Endothelial cell of umbilical vein (primary cell): ENCODE measurements around the gene ADAM10. TPM values are rescaled to one million over a fixed set of nuclear protein-coding genes. Genes with fewer than 3 reads are reported as not detected.
"Not testable (repeated sequence)": the region's sequence is repeated elsewhere in the genome, so short reads cannot be mapped to it uniquely, and the experiment has no call there.

Source experiments
- BruUV-seq: library from RNA; stranded (reverse); fragments of 400-500 nt; replicated peaks from 2 replicates; lab custom pipeline; 2021; lab: Mats Ljungman, UMichigan
- CTCF ChIA-PET: fragments of 300-600, 350-600 bp; sonication (Branson Sonifier 250); formaldehyde crosslinking; loops from one replicate; lab custom pipeline; 2021; ENCODE audit warnings: antibody characterized with exemption, inconsistent platforms; lab: Charles Lee
- POLR2A ChIA-PET: fragments of 300-600, 350-600 bp; sonication (Branson Sonifier 250); formaldehyde crosslinking; loops from one replicate; lab custom pipeline; 2021; ENCODE audit warnings: antibody characterized with exemption, inconsistent platforms; lab: Charles Lee
- DNase-seq: peaks from one replicate; pipeline ENCODE4 v3.0.0-alpha.2; 2011; ENCODE audit warnings: low read depth, low spot score
- FAIRE-seq: peaks from 2 replicates; lab custom pipeline; 2011; peaks lifted over from hg19 to GRCh38; lab: Jason Lieb, UNC
- H2AFZ ChIP-seq: 2 replicates; pipeline ENCODE4 v1.6.0; 2012; ENCODE audit warnings: low read depth, low read length, control low read depth, inconsistent platforms
- H3K27ac ChIP-seq: 2 replicates; pipeline ENCODE4 v1.5.1; 2011; ENCODE audit warnings: low read depth, mild to moderate bottlenecking, control low read depth, low read length, moderate library complexity; ENCODE audit not compliant: insufficient read depth
- H3K27me3 ChIP-seq, 2 experiments: 2 replicates each; pipeline versions ENCODE4 v1.6.0 to v1.6.1; 2011; ENCODE audit warnings: low read length in 2 of 2, mixed read lengths in 1 of 2; ENCODE audit not compliant: control insufficient read depth in 2 of 2, insufficient read depth in 2 of 2
- H3K36me3 ChIP-seq, 2 experiments: 2 replicates in 1 of 2; 3 replicates in 1 of 2; pipeline ENCODE4 v1.5.1; 2011; ENCODE audit warnings: low read length in 2 of 2, mild to moderate bottlenecking in 1 of 2, moderate library complexity in 1 of 2; ENCODE audit not compliant: control insufficient read depth in 2 of 2, insufficient read depth in 2 of 2; ENCODE audit errors: extremely low read depth in 1 of 2
- H3K4me1 ChIP-seq: 3 replicates; pipeline ENCODE4 v1.5.1; 2011; ENCODE audit warnings: mild to moderate bottlenecking, low read length; ENCODE audit not compliant: control insufficient read depth, insufficient read depth; ENCODE audit errors: extremely low read depth
- H3K4me2 ChIP-seq: 2 replicates; pipeline ENCODE4 v1.6.1; 2011; ENCODE audit warnings: low read length, control low read depth, mixed read lengths; ENCODE audit not compliant: insufficient read depth
- H3K4me3 ChIP-seq, 3 experiments: fragments of 200-600 bp in 1 of 3; sonication (generic), shearing (Covaris generic) in 1 of 3; replicated peaks in 1 of 3; 2 replicates each; pipeline ENCODE4 v1.5.1; 2011 to 2016; ENCODE audit warnings: control low read depth in 3 of 3, low read length in 3 of 3, mild to moderate bottlenecking in 2 of 3, inconsistent platforms in 1 of 3, low read depth in 1 of 3, moderate library complexity in 1 of 3; ENCODE audit not compliant: insufficient read depth in 1 of 3
- H3K79me2 ChIP-seq: 2 replicates; pipeline ENCODE4 v1.6.0; 2012; ENCODE audit warnings: low read length, inconsistent platforms; ENCODE audit not compliant: control insufficient read depth, insufficient read depth
- H3K9ac ChIP-seq: replicated peaks from 2 replicates; pipeline ENCODE3; 2011; ENCODE audit warnings: low read length, control low read depth; ENCODE audit not compliant: insufficient read depth; ENCODE audit errors: extremely low read depth
- H3K9me1 ChIP-seq: replicated peaks from 3 replicates; pipeline ENCODE4 v1.6.0; 2011; ENCODE audit warnings: mild to moderate bottlenecking, low read length; ENCODE audit not compliant: control insufficient read depth, insufficient read depth; ENCODE audit errors: extremely low read depth
- H3K9me3 ChIP-seq: replicated peaks from 2 replicates; pipeline ENCODE4 v1.5.1; 2012; ENCODE audit warnings: low read length, inconsistent platforms; ENCODE audit not compliant: control insufficient read depth, insufficient read depth
- H4K20me1 ChIP-seq: replicated peaks from 2 replicates; pipeline ENCODE3; 2011; ENCODE audit warnings: mild to moderate bottlenecking, low read length; ENCODE audit not compliant: control insufficient read depth, insufficient read depth; ENCODE audit errors: extremely low read depth
- CTCF ChIP-seq, 2 donors: IDR thresholded peaks; 1 replicate in 1 of 2; 2 replicates in 1 of 2; pipeline ENCODE4 v1.5.1; 2011; ENCODE audit warnings: low read length in 2 of 2, mild to moderate bottlenecking in 2 of 2, moderate library complexity in 2 of 2, control low read depth in 1 of 2, inconsistent platforms in 1 of 2, low read depth in 1 of 2; ENCODE audit not compliant: insufficient read depth in 1 of 2; ENCODE audit errors: extremely low read depth in 1 of 2
- EZH2 ChIP-seq: IDR thresholded peaks from 2 replicates; pipeline ENCODE4 v1.6.1; 2012; ENCODE audit warnings: borderline replicate concordance, low read depth, mild to moderate bottlenecking, moderate library complexity, low read length, inconsistent platforms; ENCODE audit not compliant: severe bottlenecking
- FOS ChIP-seq: IDR thresholded peaks from 2 replicates; pipeline ENCODE4 v1.6.1; 2011; ENCODE audit warnings: mild to moderate bottlenecking, low read length, moderate library complexity, borderline replicate concordance; ENCODE audit not compliant: insufficient read depth
- GATA2 ChIP-seq: IDR thresholded peaks from 2 replicates; pipeline ENCODE4 v1.7.0; 2011; ENCODE audit warnings: low read depth, mild to moderate bottlenecking, moderate library complexity, mixed read lengths, low read length; ENCODE audit not compliant: insufficient read length, insufficient read depth
- JUN ChIP-seq: IDR thresholded peaks from 2 replicates; pipeline ENCODE4 v1.6.1; 2011; ENCODE audit warnings: borderline replicate concordance, low read depth; ENCODE audit not compliant: insufficient read length, insufficient read depth
- POLR2A ChIP-seq: IDR thresholded peaks from 2 replicates; pipeline ENCODE4 v1.6.1; 2012; ENCODE audit warnings: low read depth, mild to moderate bottlenecking, control low read depth, low read length
- POLR2AphosphoS5 ChIP-seq: IDR thresholded peaks from 2 replicates; pipeline ENCODE4 v1.6.1; 2012; ENCODE audit warnings: low read depth, mild to moderate bottlenecking, control low read depth, low read length, moderate library complexity; ENCODE audit not compliant: insufficient read depth
- dilution Hi-C: fragments of 300-500 bp; cut with MboI; formaldehyde crosslinking; loops from one replicate; pipeline ENCODE4 v1.15.0; 2019; ENCODE audit warnings: low sequenced_read_pairs; ENCODE audit not compliant: extremely low pct_ligation_motif_present
- intact Hi-C: fragments of 100-400 bp; cut with micrococcal nuclease; formaldehyde crosslinking; loops from one replicate; pipeline ENCODE4 v1.10.0; 2022
- polyA plus RNA-seq, 4 experiments: library from polyadenylated mRNA; depleted of rRNA in 3 of 4; stranded (reverse) in 3 of 4; unstranded in 1 of 4; fragments of >200 nt; gene quantifications; 2 replicates each; pipeline versions ENCODE4 v1.2.1 to v1.2.3, GENCODE V29; 2011 to 2012; ENCODE audit warnings: missing spikeins in 1 of 4
- total RNA-seq: library from RNA; stranded (reverse); gene quantifications from 2 replicates; pipeline ENCODE4 v1.2.3, GENCODE V29; 2021

ADAM10 gene
- total and polyA plus RNA-seq, 2 donors (not counting 3 experiments of a cell fraction or from before 2014, with no cell fraction given), result 91.3 to 203 TPM

- Histone ChIP-seq H3K79me2 (peaks cover under 1% of the 10 kb centered on the region), H3K27me3 (no peaks in the 10 kb centered on the region), H4K20me1 (no peaks in the 10 kb centered on the region), H3K9me3 (no peaks in the 10 kb centered on the region), H3K9ac (no peak overlapping the region), H3K36me3 (no peaks in the 10 kb centered on the region), H2AFZ (no peak overlapping the region), H3K27ac (no peak overlapping the region), H3K9me1 (no peaks in the 10 kb centered on the region), H3K4me1 (peaks cover 7% of the 10 kb centered on the region), H3K4me3 (no peak overlapping the region), H3K4me2 (no peak overlapping the region)
- TF ChIP-seq POLR2AphosphoS5, result no peak
- TF ChIP-seq CTCF (IDR thresholded peaks at IDR 0.05; ENCODE audit: extremely low read depth in 1 of 2, insufficient read depth in 1 of 2, low read depth in 1 of 2, low read length in 2 of 2), result no peak
- no peak for TF ChIP-seq GATA2
- TF ChIP-seq EZH2, result no peak
- TF ChIP-seq POLR2A, result no peak
- no peak for TF ChIP-seq JUN
- TF ChIP-seq FOS, result no peak
- intact Hi-C loops (no loop called here), dilution Hi-C loops (no loop called here)
- no peak for DNase-seq
- BruUV-seq, result no TSS peak
- FAIRE-seq, result no peak
- ChIA-PET POLR2A (no interaction called here), CTCF (no interaction called here)
These were observed 126.6 kb downstream of the ADAM10 start for GRCh38 chr15:58622877-58623276.

- H3K4me3 ChIP-seq, FAIRE-seq, POLR2A ChIA-PET, H3K4me2 ChIP-seq, H3K79me2 ChIP-seq, DNase-seq, H3K9ac ChIP-seq, H3K9me1 ChIP-seq, H4K20me1 ChIP-seq, dilution Hi-C loops, H3K27ac ChIP-seq, BruUV-seq, H3K4me1 ChIP-seq, CTCF ChIA-PET, H3K27me3 ChIP-seq, H2AFZ ChIP-seq, H3K9me3 ChIP-seq, H3K36me3 ChIP-seq, intact Hi-C loops: not testable (repeated sequence)
These were observed 129.2 kb downstream of the ADAM10 start for GRCh38 chr15:58620268-58620667.
